ENCODE measurements around the gene CFAP57.

Gene CFAP57

DNA sequence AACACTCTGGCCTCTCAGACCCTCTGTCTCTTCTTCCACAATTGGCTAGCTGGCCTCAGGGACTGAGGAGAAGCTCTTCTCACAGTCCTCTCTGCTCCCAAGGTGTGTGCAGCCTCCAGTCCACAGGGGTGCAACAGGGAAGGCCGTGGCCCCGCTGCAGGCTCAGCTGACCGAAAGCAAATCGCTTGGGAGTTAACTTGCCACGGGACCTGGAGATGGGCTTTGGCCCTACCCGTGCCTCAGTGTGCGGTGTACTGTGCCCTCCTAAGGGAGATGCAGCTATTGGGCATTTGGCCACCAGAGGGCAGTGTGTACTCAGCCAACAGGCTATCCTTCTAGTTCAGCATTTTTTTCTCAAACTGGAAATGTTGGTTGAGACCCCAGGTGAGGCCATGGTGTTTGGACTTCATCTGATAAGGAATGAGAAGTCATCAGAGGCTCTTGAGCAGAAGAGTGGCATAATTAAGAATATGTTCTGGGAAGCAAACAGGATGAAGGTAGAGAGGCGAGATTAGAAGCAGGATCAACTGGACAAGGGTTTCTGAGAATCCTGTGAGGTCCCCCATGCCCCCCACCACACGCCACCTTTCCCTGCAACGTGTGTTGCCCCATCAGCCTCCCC lies 55.1 kb downstream of the CFAP57 start:
- peak; percentile 88 for DNase-seq (ENCODE audit: low spot score)

DNA sequence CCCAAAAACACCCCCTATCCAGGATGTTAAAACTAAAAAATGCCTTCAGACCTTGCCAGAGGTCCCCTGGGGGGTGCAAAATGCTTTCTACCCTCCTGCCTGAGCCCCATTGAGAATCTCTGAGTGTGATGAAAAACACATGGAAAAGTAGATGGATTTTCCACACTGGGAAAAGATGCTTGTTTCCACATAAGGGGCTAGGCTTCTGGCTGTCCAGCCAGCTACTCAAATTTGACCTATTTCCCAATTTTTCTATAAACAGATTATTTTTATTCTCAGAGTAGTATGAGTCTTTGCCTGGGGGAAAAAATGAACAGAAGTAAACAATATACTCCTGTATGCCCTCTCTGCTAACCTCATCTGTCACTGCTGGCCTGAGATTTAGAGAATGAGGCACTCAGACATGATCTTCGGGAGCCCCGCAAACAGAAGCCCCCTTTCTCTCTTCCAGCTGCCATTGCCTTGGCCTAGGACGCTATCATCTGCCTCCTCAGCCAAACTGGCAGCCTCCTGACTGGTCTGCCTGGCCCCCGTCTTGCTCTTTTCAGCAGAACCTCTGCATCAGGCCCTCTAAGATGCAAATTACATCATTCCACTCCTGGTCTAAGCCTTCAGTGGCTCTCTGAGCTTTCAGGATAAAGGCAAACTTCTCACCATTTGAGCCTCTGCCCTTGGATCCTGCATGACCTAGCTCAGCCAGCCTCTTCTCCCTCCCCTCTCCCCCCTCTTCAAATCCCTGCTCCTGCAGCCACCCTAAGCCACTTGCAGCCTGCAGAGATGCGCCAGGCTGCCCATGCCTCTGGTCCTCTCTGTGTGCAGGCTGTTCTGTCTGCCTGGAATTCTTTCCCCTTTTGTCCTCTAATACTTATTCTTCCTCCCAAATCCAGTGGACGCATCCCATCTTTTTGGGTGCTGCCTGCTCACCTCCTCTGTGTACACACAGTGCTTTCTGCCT lies 58.0 kb downstream of the CFAP57 start:
- DNase-seq (ENCODE audit: low spot score), result no peak

DNA sequence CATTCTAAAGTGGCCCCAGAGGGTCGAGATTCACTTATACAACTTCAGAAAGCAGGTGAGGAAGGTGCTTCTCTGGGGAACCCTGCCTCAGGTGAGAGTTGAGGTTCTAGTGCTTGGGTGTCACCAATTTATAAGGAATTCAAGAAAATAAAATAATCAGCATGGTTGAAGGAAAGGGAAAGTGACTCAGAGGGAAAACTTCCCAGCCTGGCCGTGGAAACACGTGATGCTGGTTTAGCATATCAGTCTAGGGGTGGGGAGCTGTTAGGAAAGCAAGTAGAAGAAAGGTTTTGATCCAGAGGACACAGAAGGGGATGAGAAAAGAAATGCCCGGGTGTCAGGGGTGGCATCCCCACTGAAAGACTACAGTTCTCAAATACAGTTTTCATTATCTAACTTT lies 59.9 kb downstream of the CFAP57 start:
- DNase-seq (ENCODE audit: low spot score), result peak; percentile 87

DNA sequence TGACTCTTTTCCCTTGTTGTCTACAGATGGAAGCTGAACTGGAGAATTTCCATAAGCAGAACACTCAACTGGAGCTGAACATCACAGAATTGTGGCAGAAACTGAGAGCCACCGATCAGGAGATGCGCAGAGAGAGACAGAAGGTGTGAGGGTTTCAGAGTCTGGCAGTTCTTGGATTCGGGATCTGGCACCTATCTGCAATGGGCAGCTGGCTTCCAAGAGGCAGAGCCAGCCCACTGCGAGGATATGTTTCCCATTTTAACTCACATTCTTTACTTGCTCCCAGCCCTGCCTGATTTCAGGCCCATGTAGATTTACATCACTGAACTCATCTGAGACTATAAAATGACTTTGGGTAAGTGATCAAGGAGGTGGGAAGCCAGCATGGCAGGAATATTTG lies 60.4 kb downstream of the CFAP57 start:
- DNase-seq (ENCODE audit: low spot score), result no peak

DNA sequence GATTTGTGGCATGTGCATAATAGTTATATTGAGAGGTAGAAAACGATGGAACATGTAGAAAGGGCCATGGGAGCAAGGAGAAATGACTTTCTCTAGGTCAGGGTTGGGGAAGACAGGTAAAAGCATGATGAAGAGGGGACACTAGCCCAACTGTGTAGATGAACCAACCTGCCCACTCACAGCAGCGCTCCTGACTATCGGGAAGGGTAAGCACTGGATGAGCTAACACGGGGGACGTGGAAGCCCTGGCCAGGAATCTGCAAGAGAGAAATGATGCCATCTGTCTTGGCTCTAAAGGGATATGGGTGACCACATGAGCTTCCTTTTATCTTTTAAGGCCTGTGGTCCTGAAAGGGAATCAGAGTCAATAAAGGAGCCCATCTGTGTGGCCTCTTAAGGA lies 61.5 kb downstream of the CFAP57 start:
- no peak for DNase-seq (ENCODE audit: low spot score)

DNA sequence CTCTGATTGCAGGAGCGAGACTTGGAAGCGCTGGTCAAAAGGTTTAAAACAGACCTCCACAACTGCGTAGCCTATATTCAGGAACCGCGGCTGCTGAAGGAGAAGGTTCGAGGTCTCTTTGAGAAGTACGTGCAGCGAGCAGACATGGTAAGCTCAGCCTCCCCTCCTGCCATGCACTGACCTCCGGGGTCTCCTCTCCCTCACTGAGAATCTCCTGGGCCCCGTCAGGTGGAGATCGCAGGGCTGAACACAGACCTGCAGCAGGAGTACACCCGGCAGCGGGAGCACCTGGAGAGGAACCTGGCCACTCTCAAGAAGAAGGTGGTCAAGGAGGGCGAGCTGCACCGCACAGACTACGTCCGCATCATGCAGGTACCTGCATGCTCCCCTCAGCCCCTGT lies 62.1 kb downstream of the CFAP57 start:
- DNase-seq (ENCODE audit: low spot score), result no peak

DNA sequence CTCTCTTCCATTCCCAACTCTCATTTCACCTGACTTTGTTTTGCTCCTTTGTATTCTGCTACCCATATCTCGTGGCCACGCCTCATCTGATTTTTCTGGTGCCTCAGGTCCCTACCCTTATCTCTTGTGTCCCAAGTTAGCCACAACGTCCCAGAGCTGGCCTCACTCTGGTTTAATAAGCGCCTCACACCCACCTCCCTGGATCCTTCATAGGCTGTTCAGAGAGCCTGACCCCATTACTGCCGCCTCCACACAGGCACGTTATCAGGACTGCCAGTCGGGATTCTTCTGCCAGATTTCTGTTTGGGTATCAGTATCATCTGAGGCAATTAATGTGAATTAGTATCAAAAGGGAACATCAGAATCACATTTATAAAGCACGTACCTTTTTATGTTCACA lies 62.9 kb downstream of the CFAP57 start:
- no peak for DNase-seq (ENCODE audit: low spot score)

DNA sequence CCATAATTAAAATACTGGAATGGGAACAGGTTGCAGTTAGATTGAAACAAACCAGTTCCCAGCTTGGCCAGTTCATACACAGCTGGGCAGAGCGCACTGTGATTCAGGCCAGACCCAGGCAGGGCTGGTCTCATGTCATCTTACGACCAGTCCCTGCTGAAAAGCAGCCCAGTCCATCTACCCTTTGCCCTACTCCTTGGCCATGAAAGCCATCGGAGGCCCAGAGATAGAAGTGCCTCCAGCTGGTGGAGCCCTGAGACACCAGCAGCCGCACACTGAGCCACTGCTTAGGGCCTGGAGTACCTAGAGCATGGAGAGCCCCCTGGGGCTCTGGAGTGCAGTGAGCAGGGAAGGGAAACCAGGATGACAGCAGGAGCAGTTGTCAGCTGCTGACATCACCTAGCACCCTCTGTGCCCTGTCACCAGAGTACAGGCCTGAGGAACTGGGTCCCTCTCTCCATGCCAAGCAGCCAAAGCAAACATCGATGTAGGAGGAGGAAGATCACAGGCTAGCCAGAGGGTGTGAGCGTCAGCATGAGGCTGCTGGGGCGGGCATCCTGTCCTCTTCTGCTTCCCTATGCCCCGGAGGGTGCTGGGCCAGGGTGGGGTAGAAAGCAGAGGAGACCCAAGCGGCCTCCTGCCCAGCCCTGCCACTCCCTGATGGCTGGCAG lies 63.5 kb downstream of the CFAP57 start:
- no peak for DNase-seq (ENCODE audit: low spot score)

DNA sequence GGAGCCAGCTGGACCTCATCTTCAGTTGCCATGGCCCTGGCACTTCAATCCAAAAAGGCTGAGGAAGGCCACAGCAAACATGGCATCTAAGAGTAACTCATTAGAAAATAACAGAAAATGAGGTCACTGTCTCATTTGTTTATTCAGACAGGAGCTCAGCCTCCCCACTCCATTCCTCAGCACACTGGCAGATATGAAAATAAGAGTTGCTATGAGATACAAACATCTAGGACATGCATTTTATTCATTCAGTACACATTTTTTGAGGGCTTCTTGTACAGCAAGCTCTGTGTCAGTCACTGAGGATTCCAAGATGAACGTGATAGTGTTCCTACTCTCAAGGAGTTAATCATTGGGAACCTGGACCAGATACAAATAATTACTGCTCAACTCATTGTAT lies 65.0 kb downstream of the CFAP57 start:
- no peak for DNase-seq (ENCODE audit: low spot score)

DNA sequence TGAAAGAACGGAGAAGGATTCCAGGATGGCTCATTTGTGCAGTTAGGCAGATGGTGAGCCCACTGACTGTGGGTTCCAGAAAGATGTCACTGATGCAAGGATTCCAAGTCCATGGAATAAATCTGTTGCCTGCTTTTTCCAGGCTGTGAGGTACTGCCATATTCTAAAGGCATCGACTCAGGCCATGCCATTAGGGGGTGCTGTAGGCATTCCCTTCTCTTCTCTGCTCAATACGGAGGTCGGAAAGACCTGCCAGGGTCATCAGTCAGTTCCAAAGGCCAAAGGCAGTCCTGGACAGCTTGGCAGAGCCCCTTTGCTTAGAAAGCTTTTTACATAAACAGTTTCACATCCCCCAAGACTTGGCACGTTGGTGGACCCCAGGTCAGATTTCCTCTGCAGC lies 66.0 kb downstream of the CFAP57 start:
- DNase-seq (ENCODE audit: low spot score), result peak; percentile 83

DNA sequence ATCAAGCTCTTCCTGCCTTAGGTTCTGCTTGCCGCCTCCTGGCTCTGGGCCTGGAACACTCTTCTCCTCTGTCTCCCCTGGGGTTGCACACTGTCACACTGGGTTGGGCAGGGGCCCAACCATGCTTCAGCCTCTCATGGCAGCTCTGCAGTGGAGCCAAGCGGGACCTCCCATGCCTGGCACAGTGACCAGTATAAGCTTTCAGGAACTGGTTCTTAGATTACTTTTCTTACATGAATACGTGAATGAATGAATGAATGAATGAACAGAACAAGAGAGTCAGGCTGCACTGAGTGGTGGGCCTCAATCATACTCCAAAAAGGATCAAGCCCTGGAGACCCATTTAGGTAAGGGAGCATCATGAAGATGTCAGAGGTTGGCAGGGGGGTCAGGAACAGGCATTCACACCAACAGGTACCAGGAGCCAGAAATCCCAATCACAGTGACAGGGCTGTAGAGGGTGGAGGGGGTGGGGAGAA lies 66.9 kb downstream of the CFAP57 start:
- no peak for DNase-seq (ENCODE audit: low spot score)

DNA sequence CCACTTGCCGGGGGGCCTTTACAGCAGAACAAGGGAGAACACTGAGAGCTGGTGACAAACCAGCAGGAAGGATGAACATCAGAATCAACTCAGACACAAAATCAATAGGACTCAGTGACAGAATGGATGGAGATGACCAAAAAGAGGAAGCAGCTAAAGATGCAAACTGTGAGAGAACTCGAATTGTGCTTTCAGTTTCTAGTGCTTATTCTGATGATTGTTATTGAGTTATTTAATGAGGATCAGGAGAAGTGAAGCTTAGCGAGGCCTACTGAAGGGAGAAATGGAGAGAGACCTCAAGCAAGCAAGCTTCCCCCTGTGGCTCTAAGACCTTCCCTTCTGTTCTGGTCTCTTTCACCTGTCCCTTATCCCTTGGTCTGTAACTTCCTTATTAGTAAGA lies 67.4 kb downstream of the CFAP57 start:
- no peak for DNase-seq (ENCODE audit: low spot score)

DNA sequence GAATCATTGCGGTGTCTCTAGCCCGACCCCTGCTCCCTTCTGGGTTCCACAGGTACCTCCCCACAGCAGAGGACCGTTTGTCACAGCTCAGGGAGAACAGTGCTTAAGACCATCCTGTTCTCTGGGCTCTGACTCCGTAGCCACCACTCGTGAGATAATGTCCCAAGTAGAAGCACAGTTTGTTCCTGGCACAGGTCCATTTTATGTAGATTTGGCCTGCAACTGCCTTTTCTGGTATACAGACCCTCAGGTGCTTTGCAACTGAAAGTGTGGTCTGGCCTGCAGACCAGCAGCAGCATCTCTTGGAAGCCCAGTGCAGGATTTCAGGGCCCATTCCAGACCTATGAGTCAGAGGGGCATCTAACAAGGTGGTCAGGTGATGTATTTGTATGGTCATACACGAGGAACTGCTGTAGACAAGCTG lies 69.3 kb downstream of the CFAP57 start:
- DNase-seq (ENCODE audit: low spot score), result no peak

DNA sequence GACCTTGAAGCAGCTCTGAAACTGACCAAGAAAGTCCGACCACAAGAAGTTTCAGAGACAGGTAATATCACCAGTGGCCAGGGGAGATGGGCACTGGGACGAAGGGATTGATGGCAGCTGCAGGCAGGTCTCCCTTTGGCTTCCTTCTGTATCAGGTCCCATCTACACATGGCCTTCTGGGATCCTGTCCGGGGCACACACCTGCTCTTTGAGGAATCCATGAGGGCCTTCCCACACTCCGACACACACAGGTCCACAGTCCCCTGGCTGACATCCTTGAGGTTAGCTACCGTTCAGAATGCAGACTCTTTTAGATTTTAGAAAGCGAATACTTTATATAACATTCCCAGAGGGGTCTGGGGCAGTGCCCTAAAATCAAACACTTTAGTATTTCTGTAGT lies 71.2 kb downstream of the CFAP57 start:
- no peak for DNase-seq (ENCODE audit: low spot score)

DNA sequence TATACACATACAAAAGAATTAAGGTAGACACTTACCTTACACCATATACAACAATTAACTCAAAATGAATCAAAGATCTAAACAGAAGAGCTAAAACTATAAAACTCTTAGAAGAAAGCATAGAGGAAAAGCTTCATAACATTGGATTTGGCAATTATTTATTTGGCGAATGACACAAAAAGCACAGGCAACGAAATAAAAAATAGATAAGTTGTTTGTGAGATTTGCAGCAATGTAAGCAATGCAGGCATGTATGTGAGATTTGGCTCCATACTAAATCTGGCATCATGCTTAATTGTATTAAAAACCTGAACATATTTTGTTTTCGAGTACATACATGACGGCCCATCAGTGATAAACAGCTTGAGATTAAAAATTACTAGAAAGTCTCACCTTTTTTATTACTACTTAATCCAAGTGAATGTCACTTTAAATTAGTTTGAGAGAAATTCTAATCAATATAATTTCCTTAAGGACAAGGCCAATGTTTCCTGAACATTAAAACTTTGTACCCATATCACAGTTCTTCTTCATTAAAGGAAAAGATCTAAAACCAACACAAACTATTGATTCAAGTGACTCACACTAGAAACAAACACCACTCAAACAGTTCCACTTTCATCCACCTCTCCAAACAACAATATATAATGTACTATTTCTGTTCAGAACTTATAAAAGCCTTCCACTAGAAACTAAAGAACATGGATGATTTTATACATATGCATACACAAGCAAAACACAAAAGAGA lies 74.5 kb downstream of the CFAP57 start:
- no peak for DNase-seq (ENCODE audit: low spot score)

DNA sequence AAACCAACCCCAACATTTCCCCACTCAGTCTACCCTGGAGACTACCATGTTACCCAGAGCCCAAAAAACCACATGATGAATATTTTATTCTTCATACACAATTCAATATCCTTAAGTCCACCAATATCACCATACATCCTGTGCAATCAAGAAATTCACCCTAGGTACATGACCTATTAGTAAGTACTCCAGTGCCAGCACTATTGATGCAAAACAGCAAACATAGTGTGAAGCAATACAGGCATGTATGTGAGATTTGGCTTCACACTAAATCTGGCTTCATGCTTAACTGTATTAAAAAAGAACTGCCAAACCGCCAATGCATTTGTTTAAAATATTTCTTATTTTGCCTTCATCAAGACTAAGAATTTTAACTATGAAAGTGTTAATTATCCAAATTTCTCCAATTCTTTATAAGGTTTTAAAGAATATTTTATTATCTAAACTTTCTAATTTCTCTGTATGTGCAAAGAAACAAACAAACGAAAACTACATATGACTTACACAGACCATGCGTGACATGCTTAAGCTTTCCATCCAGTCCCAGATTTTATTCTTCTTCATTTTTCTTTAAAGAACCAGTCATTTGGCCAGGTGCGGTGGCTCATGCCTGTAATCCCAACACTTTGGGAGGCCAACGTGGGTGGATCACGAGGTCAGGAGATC lies 75.3 kb downstream of the CFAP57 start:
- DNase-seq (ENCODE audit: low spot score), result no peak

DNA sequence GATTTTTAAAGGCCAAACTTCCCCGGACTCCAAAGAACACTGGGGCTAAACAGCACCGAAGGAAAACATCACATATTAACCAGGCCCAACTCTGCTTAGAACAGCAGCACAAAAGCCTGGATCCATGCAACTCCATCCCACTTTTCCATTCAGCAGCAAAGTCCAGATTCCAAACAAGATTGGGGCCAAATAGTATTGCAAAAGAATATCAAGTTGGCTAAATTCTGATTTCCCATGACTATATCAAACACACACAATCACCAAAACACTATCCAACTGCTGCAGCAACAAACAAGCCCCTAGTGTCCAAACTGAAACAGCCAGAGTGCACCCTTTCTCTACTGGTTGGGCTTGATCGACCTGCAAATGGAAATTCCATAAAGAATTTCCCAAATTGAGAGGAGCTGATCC lies 78.2 kb downstream of the CFAP57 start:
- DNase-seq (ENCODE audit: low spot score), result no peak

DNA sequence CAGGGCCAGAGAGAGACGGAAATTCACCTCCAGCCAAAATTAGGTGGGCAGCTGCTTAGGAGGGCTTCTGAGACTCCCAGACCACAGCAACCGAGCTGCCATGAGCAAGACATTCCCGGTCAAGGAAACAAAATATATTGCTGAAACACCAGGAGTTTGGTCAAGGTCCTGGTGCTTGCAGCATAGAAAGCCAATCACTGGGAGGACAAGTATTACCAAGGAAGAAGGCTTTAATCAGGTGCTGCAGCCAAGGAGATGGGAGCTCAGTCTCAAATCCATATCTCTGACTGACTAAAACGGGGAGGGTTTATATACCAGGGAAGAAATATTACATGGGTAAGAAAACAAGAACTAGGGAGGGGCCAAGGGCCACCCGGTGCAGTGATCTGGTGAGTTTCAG lies 78.9 kb downstream of the CFAP57 start:
- no peak for DNase-seq (ENCODE audit: low spot score)

DNA sequence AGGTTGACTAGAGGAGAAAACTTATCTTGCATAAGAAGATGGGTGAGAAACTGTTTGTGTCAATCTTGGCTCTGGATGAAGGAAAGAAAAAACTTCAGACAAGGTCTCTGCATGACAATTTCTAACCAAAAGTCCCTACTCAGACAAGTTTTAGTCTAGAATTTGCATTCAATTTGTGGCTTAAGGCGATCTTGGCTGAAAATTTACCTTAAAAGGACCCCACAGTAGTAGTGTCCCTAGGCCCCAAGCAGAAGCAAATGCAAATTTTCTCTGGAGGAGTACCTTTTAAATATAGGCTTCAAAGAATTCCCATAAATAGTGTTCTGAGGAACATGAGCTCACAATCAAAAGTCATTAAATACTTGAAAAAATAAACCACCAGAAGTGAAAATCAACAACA lies 80.1 kb downstream of the CFAP57 start:
- DNase-seq (ENCODE audit: low spot score), result no peak

DNA sequence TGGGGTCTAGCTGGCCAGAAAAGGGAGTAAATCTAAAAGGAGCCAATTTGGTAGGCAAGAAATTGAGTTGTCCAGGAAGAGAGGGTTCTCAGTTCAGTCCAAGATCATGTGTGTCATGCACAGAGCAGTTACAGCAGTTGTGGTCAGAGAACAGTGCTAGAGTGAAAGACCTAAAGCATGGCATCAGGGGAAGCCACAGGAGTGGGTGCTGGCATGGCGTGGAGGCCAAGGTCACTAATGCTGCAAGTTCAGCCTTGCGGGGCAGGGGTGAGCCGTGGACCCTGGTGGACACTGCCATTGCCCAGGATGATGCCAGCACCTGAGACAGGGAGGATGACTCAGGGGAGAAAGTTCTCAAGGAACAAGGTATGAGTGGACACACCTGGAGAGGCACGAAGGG lies 81.0 kb downstream of the CFAP57 start:
- no peak for DNase-seq (ENCODE audit: low spot score)

DNA sequence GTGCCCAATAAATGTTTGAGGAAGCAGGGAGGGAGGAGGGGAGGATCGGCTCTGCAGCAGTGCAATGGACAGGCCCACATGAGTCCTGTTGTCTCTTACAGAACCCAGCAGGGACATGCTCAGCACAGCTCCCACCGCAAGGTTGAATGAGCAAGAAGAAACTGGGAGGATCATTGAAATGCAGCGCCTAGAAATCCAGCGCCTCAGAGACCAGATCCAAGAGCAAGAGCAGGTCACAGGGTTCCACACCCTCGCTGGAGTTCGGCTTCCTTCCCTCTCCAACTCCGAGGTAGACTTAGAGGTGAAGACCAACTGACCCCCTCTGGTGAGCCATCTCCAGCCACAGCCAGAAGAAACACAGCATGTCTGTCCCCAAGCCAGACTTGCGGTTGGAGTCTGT lies 81.7 kb downstream of the CFAP57 start:
- no peak for DNase-seq (ENCODE audit: low spot score)
